HG02588 (cell line): ENCODE measurements around the gene ADAMTS12.

Source experiments
- ATAC-seq: cut with Tn5 transposase; IDR thresholded peaks from one replicate; pipeline ENCODE4 v1.9.1; 2021; ENCODE audit warnings: mild to moderate bottlenecking, moderate library complexity; ENCODE audit not compliant: unreplicated experiment

Gene ADAMTS12

GRCh38 chr5:33662722-33663427 is 228.9 kb downstream of the ADAMTS12 start:
- ATAC-seq = no peak

GRCh38 chr5:33659526-33660169 is 232.1 kb downstream of the ADAMTS12 start:
- no peak for ATAC-seq

GRCh38 chr5:33657804-33658440 is 233.9 kb downstream of the ADAMTS12 start:
- ATAC-seq = no peak

GRCh38 chr5:33657176-33657575 is 234.6 kb downstream of the ADAMTS12 start:
- ATAC-seq = no peak

GRCh38 chr5:33650911-33651310 is 240.9 kb downstream of the ADAMTS12 start:
- ATAC-seq = no peak

- no peak for ATAC-seq
Measured at GRCh38 chr5:33649549-33650482, 242.0 kb downstream of the ADAMTS12 start.

GRCh38 chr5:33641744-33642505 is 249.9 kb downstream of the ADAMTS12 start:
- no peak for ATAC-seq

- no peak for ATAC-seq
Measured at GRCh38 chr5:33639474-33639873, 252.3 kb downstream of the ADAMTS12 start.

GRCh38 chr5:33637011-33637410 is 254.8 kb downstream of the ADAMTS12 start:
- no peak for ATAC-seq

- no peak for ATAC-seq
Measured at GRCh38 chr5:33635582-33635981, 256.2 kb downstream of the ADAMTS12 start.

GRCh38 chr5:33633699-33634098 is 258.1 kb downstream of the ADAMTS12 start:
- no peak for ATAC-seq

- no peak for ATAC-seq
Measured at GRCh38 chr5:33631786-33632185, 260.0 kb downstream of the ADAMTS12 start.

- ATAC-seq = no peak
Measured at GRCh38 chr5:33631139-33631538, 260.7 kb downstream of the ADAMTS12 start.

- ATAC-seq = no peak
Measured at GRCh38 chr5:33629999-33630398, 261.8 kb downstream of the ADAMTS12 start.

- no peak for ATAC-seq
Measured at GRCh38 chr5:33628796-33629195, 263.0 kb downstream of the ADAMTS12 start.

- no peak for ATAC-seq
Measured at GRCh38 chr5:33621514-33621913, 270.3 kb downstream of the ADAMTS12 start.

- ATAC-seq = no peak
Measured at GRCh38 chr5:33614039-33614438, 277.8 kb downstream of the ADAMTS12 start.

GRCh38 chr5:33612386-33612785 is 279.4 kb downstream of the ADAMTS12 start:
- no peak for ATAC-seq

- ATAC-seq = no peak
Measured at GRCh38 chr5:33611877-33612276, 279.9 kb downstream of the ADAMTS12 start.

GRCh38 chr5:33608344-33609041 is 283.3 kb downstream of the ADAMTS12 start:
- no peak for ATAC-seq
